ENCODE measurements around the gene MSI2.

MSI2 gene

GRCh38 chr17:57696050-57696449 is 439.7 kb downstream of the MSI2 start:
- H3K36me3 ChIP-seq (ENCODE audit: insufficient read depth, low read length) = peaks cover 3% of the 10 kb centered on the region; the same call in 1 of the 2 replicates
- no peak overlapping the region for H3K4me3 ChIP-seq (ENCODE audit: low read length, poor library complexity, severe bottlenecking)
- no peaks in the 10 kb centered on the region for H3K9me2 ChIP-seq (replicated peaks; ENCODE audit: low read depth, low read length)
- H3K4me1 ChIP-seq (ENCODE audit: insufficient read depth, low read length, poor library complexity, severe bottlenecking) = peaks cover 8% of the 10 kb centered on the region
- H3F3A ChIP-seq (ENCODE audit: low read depth) = no peaks in the 10 kb centered on the region
- TF ChIP-seq, protein P1, sequence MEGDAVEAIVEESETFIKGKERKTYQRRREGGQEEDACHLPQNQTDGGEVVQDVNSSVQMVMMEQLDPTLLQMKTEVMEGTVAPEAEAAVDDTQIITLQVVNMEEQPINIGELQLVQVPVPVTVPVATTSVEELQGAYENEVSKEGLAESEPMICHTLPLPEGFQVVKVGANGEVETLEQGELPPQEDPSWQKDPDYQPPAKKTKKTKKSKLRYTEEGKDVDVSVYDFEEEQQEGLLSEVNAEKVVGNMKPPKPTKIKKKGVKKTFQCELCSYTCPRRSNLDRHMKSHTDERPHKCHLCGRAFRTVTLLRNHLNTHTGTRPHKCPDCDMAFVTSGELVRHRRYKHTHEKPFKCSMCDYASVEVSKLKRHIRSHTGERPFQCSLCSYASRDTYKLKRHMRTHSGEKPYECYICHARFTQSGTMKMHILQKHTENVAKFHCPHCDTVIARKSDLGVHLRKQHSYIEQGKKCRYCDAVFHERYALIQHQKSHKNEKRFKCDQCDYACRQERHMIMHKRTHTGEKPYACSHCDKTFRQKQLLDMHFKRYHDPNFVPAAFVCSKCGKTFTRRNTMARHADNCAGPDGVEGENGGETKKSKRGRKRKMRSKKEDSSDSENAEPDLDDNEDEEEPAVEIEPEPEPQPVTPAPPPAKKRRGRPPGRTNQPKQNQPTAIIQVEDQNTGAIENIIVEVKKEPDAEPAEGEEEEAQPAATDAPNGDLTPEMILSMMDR (conservative IDR thresholded peaks at IDR 0.05; ENCODE audit: low read length) = no peak
- no peak for TF ChIP-seq EZH2phosphoT487 (IDR thresholded peaks at IDR 0.05; ENCODE audit: borderline replicate concordance)
- no peaks in the 10 kb centered on the region for H4K20me1 ChIP-seq (ENCODE audit: insufficient read depth, low read length, poor library complexity, severe bottlenecking)
- no peak overlapping the region for H3K4me2 ChIP-seq (ENCODE audit: low read depth, low read length, poor library complexity, severe bottlenecking)
- H3K9me3 ChIP-seq (ENCODE audit: insufficient read depth, low read depth, low read length) = no peaks in the 10 kb centered on the region; the same call in 1 of the 2 replicates
- no peak overlapping the region for H2AFZ ChIP-seq (ENCODE audit: low read length)
- no peaks in the 10 kb centered on the region for H3K27me3 ChIP-seq (ENCODE audit: insufficient read depth, low read length, poor library complexity, severe bottlenecking)
- H3K9ac ChIP-seq (ENCODE audit: low read depth, low read length, poor library complexity, severe bottlenecking) = no peak overlapping the region
- no peaks in the 10 kb centered on the region for H3K79me2 ChIP-seq (ENCODE audit: insufficient read depth, low read length)

GRCh38 chr17:57697197-57697596 is 440.9 kb downstream of the MSI2 start:
- Histone ChIP-seq H3K79me2 (ENCODE audit: insufficient read depth, low read length) (no peaks in the 10 kb centered on the region), H3K9me2 (replicated peaks; ENCODE audit: low read depth, low read length) (no peaks in the 10 kb centered on the region), H3K4me3 (ENCODE audit: low read length, poor library complexity, severe bottlenecking) (no peak overlapping the region), H2AFZ (ENCODE audit: low read length) (no peak overlapping the region), H4K20me1 (ENCODE audit: insufficient read depth, low read length, poor library complexity, severe bottlenecking) (no peaks in the 10 kb centered on the region), H3K4me2 (ENCODE audit: low read depth, low read length, poor library complexity, severe bottlenecking) (no peak overlapping the region), H3K27me3 (ENCODE audit: insufficient read depth, low read length, poor library complexity, severe bottlenecking) (no peaks in the 10 kb centered on the region), H3K9ac (ENCODE audit: low read depth, low read length, poor library complexity, severe bottlenecking) (no peak overlapping the region), H3K4me1 (ENCODE audit: insufficient read depth, low read length, poor library complexity, severe bottlenecking) (peaks cover 8% of the 10 kb centered on the region), H3F3A (ENCODE audit: low read depth) (no peaks in the 10 kb centered on the region), H3K9me3 (ENCODE audit: insufficient read depth, low read depth, low read length) (no peaks in the 10 kb centered on the region; the same call in 1 of the 2 replicates), H3K36me3 (ENCODE audit: insufficient read depth, low read length) (peaks cover 3% of the 10 kb centered on the region; the same call in 1 of the 2 replicates)
- TF ChIP-seq, protein P1 (conservative IDR thresholded peaks at IDR 0.05; ENCODE audit: low read length) = no peak
- TF ChIP-seq EZH2phosphoT487 (IDR thresholded peaks at IDR 0.05; ENCODE audit: borderline replicate concordance) = no peak

DNA sequence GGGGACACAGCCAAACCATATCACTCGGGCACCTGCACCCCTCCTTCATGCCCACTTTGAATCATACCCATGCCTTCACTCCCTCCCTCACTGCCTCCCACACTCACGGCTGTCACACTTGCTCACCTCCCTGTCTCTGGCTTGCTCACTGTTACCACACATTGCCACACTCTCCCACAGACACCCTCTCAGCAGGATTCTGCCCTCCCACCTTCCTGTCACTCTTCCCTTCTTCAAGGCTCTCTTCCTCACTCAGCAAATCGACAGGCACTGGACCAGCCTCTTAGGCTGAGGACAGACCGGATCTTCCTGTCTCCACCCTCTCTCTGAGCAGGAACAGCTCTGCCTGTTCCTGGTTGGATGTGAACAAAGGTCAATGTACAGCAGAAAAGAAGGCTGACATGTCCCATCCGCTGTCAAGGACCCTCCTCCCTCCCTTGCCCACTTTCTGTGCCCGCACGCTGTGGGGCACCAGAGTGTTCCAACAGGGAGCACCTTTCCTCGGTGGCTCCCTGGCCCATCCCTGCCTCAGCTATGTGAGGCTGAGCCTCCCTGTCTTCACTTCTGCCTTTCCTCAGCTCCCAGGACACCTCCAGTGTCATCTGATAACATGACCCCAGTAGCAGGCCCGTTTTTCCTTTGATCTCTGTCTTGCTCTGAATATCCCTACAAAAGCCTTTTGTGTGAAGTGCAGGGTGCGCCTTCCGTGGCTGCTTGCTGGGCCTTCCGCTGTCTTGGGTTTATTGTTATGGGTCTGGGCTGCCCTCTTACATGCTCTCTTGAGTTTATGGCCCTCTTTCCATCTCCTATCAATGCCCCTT is 441.8 kb downstream of the MSI2 start:
- H3K4me3 ChIP-seq (ENCODE audit: low read length, poor library complexity, severe bottlenecking) = no peak overlapping the region
- H3K4me1 ChIP-seq (ENCODE audit: insufficient read depth, low read length, poor library complexity, severe bottlenecking) = peaks cover 8% of the 10 kb centered on the region
- TF ChIP-seq, protein P1 (conservative IDR thresholded peaks at IDR 0.05; ENCODE audit: low read length) = no peak
- TF ChIP-seq EZH2phosphoT487 (IDR thresholded peaks at IDR 0.05; ENCODE audit: borderline replicate concordance) = no peak
- no peaks in the 10 kb centered on the region for H3F3A ChIP-seq (ENCODE audit: low read depth)
- H3K79me2 ChIP-seq (ENCODE audit: insufficient read depth, low read length) = no peaks in the 10 kb centered on the region
- no peaks in the 10 kb centered on the region for H4K20me1 ChIP-seq (ENCODE audit: insufficient read depth, low read length, poor library complexity, severe bottlenecking)
- no peak overlapping the region for H2AFZ ChIP-seq (ENCODE audit: low read length)
- no peaks in the 10 kb centered on the region; the same call in 1 of the 2 replicates for H3K9me3 ChIP-seq (ENCODE audit: insufficient read depth, low read depth, low read length)
- H3K4me2 ChIP-seq (ENCODE audit: low read depth, low read length, poor library complexity, severe bottlenecking) = peak overlapping the region; percentile 6
- H3K27me3 ChIP-seq (ENCODE audit: insufficient read depth, low read length, poor library complexity, severe bottlenecking) = no peaks in the 10 kb centered on the region
- peaks cover 3% of the 10 kb centered on the region; the same call in 1 of the 2 replicates for H3K36me3 ChIP-seq (ENCODE audit: insufficient read depth, low read length)
- H3K9me2 ChIP-seq (replicated peaks; ENCODE audit: low read depth, low read length) = no peaks in the 10 kb centered on the region
- H3K9ac ChIP-seq (ENCODE audit: low read depth, low read length, poor library complexity, severe bottlenecking) = no peak overlapping the region
